ENCODE measurements around the gene CWH43.
"Not testable (repeated sequence)": the region's sequence is repeated elsewhere in the genome, so short reads cannot be mapped to it uniquely, and the experiment has no call there.

DNA sequence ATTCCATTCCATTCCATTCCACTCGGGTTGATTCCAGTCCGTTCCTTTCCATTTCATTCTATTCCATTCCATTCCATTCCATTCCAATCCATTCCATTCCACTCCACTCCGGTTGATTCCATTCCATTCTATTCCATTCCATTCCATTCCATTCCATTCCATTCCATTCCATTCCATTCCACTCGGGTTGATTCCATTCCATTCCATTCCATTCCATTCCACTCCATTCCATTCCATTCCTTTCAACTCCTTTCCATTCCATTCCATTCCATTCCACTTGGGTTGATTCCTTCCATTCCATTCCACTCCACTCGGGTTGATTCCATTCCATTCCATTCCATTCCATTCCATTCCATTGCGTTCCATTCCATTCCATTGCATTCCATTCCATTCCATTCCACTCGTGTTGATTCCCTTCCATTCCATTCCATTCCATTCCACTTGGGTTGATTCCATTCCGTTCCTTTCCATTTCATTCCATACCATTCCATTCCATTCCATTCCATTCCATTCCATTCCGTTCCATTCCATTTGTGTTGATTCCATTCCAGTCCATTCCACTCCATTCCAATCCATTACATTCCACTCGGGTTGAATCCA, 123.6 kb downstream of the CWH43 start:
- not testable (repeated sequence) for TF ChIP-seq PHF8 (IDR thresholded peaks at IDR 0.05; ENCODE audit: borderline replicate concordance, low read depth); JUN (IDR thresholded peaks at IDR 0.05); ZC3H11A (IDR thresholded peaks at IDR 0.05); FOSL2 (IDR thresholded peaks at IDR 0.05); FOSL2 (CRISPR knock-in tag; IDR thresholded peaks at IDR 0.05); CHD2 (IDR thresholded peaks at IDR 0.05; ENCODE audit: low read length, partially characterized antibody); NFE2L2 (conservative IDR thresholded peaks at IDR 0.05; ENCODE audit: low read length); RAD21 (conservative IDR thresholded peaks at IDR 0.05 in 1 of 2, IDR thresholded peaks at IDR 0.05 in 1 of 2); EP300 (IDR thresholded peaks at IDR 0.05); RFX5 (IDR thresholded peaks at IDR 0.05); JUNB (IDR thresholded peaks at IDR 0.05)
- TF ChIP-seq, protein P1, sequence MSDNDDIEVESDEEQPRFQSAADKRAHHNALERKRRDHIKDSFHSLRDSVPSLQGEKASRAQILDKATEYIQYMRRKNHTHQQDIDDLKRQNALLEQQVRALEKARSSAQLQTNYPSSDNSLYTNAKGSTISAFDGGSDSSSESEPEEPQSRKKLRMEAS (IDR thresholded peaks at IDR 0.05), result not testable (repeated sequence)
- TF ChIP-seq, protein P2, sequence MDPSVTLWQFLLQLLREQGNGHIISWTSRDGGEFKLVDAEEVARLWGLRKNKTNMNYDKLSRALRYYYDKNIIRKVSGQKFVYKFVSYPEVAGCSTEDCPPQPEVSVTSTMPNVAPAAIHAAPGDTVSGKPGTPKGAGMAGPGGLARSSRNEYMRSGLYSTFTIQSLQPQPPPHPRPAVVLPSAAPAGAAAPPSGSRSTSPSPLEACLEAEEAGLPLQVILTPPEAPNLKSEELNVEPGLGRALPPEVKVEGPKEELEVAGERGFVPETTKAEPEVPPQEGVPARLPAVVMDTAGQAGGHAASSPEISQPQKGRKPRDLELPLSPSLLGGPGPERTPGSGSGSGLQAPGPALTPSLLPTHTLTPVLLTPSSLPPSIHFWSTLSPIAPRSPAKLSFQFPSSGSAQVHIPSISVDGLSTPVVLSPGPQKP (IDR thresholded peaks at IDR 0.05; ENCODE audit: low read depth, low read length), result not testable (repeated sequence)

Measured in A549 (cell line).